PFSK-1 (cell line): Measurements from ENCODE around the gene SDC1.

Experiments used
- POLR2AphosphoS5 ChIP-seq: IDR thresholded peaks from 2 replicates; pipeline ENCODE4 v1.6.1; 2012; ENCODE audit warnings: low read depth, mild to moderate bottlenecking, control low read depth, low read length, moderate library complexity
- REST ChIP-seq, 2 experiments: IDR thresholded peaks; 2 replicates each; pipeline versions ENCODE4 v1.6.1 to v1.8.0; 2011 to 2012; ENCODE audit warnings: low read depth in 2 of 2, low read length in 2 of 2, control low read depth in 1 of 2, inconsistent platforms in 1 of 2, mild to moderate bottlenecking in 1 of 2, moderate library complexity in 1 of 2; ENCODE audit not compliant: insufficient read depth in 1 of 2
- SIN3A ChIP-seq: IDR thresholded peaks from 2 replicates; pipeline ENCODE4 v1.6.1; 2012; ENCODE audit warnings: mild to moderate bottlenecking, low read length, moderate library complexity, borderline replicate concordance; ENCODE audit not compliant: insufficient read depth

- TF ChIP-seq POLR2AphosphoS5 (no peak), REST (IDR thresholded peaks at IDR 0.05; ENCODE audit: insufficient read depth in 1 of 2, low read depth in 2 of 2, low read length in 2 of 2) (no peak), SIN3A (no peak)
Measured at GRCh38 chr2:20231598-20232026, 6.7 kb upstream of the SDC1 start.
